WTC11 (cell line): ENCODE measurements around the gene ZNF683. TPM values are rescaled to one million over a fixed set of nuclear protein-coding genes. Genes with fewer than 3 reads are reported as not detected.

ENCODE experiments used
- ELF4 ChIP-seq: sonication (generic); formaldehyde crosslinking; IDR thresholded peaks from 2 replicates; pipeline ENCODE4 v1.8.1; 2022; ENCODE audit warnings: low read depth, mild to moderate bottlenecking, moderate library complexity, missing genetic modification reagents
- FOXP1 ChIP-seq: sonication (generic); formaldehyde crosslinking; IDR thresholded peaks from 2 replicates; pipeline ENCODE4 v1.8.0; 2022; ENCODE audit warnings: missing genetic modification reagents, mild to moderate bottlenecking, moderate library complexity, borderline replicate concordance
- GTF2I ChIP-seq: fragments of 250-450 bp; sonication (Bioruptor Pico); conservative IDR thresholded peaks from 2 replicates; pipeline ENCODE4 v1.4.0; 2021; ENCODE audit warnings: mild to moderate bottlenecking
- NFE2L1 ChIP-seq: sonication (generic); formaldehyde crosslinking; IDR thresholded peaks from 2 replicates; pipeline ENCODE4 v1.8.1; 2023; ENCODE audit warnings: missing genetic modification reagents
- NR3C1 ChIP-seq: sonication (generic); formaldehyde crosslinking; conservative IDR thresholded peaks from 2 replicates; pipeline ENCODE4 v1.8.1; 2023; ENCODE audit warnings: low read depth, mild to moderate bottlenecking, missing genetic modification reagents
- RORB ChIP-seq: fragments of 250-450 bp; sonication (Bioruptor Pico); IDR thresholded peaks from 2 replicates; pipeline ENCODE4 v1.9.0; 2021; ENCODE audit warnings: mild to moderate bottlenecking
- ZNF121 ChIP-seq: sonication (generic); formaldehyde crosslinking; IDR thresholded peaks from 2 replicates; pipeline ENCODE4 v1.8.0; 2023; ENCODE audit warnings: missing genetic modification reagents
- ZNF138 ChIP-seq: sonication (generic); formaldehyde crosslinking; conservative IDR thresholded peaks from 2 replicates; pipeline ENCODE4 v1.8.1; 2022; ENCODE audit warnings: mild to moderate bottlenecking, moderate library complexity, missing genetic modification reagents
- ZNF263 ChIP-seq: sonication (generic); formaldehyde crosslinking; IDR thresholded peaks from 2 replicates; pipeline ENCODE4 v1.8.1; 2022; ENCODE audit warnings: low read depth, mild to moderate bottlenecking, moderate library complexity, missing genetic modification reagents
- ZNF317 ChIP-seq: sonication (generic); formaldehyde crosslinking; IDR thresholded peaks from 2 replicates; pipeline ENCODE4 v1.8.1; 2023; ENCODE audit warnings: low read depth, mild to moderate bottlenecking, moderate library complexity, missing genetic modification reagents, borderline replicate concordance
- ZNF423 ChIP-seq: fragments of 250-450 bp; sonication (Bioruptor Pico); IDR thresholded peaks from 2 replicates; pipeline ENCODE4 v2.1.2; 2022; ENCODE audit warnings: mild to moderate bottlenecking, moderate library complexity
- ZNF671 ChIP-seq: fragments of 250-450 bp; sonication (Bioruptor Pico); IDR thresholded peaks from 2 replicates; pipeline ENCODE4 v1.8.0; 2021; ENCODE audit warnings: mild to moderate bottlenecking
- total RNA-seq: library from RNA; stranded (reverse); gene quantifications from 3 replicates; pipeline ENCODE4 v1.2.3, GENCODE V29; 2021
- TF ChIP-seq, protein P1 (sequence below): sonication (generic); formaldehyde crosslinking; IDR thresholded peaks from 2 replicates; pipeline ENCODE4 v1.8.0; 2022; ENCODE audit warnings: mild to moderate bottlenecking, missing genetic modification reagents
- TF ChIP-seq, protein P2 (sequence below): fragments of 250-450 bp; sonication (Bioruptor Pico); conservative IDR thresholded peaks from 2 replicates; pipeline ENCODE4 v1.9.0; 2021; ENCODE audit warnings: mild to moderate bottlenecking
- TF ChIP-seq, protein P3 (sequence below): sonication (generic); formaldehyde crosslinking; IDR thresholded peaks from 2 replicates; pipeline ENCODE4 v1.8.1; 2022; ENCODE audit warnings: mild to moderate bottlenecking, missing genetic modification reagents, moderate library complexity, borderline replicate concordance
- TF ChIP-seq, protein P4 (sequence below): sonication (generic); formaldehyde crosslinking; IDR thresholded peaks from 2 replicates; pipeline ENCODE4 v1.8.1; 2023; ENCODE audit warnings: mild to moderate bottlenecking, missing genetic modification reagents
- TF ChIP-seq, protein P5 (sequence below): fragments of 250-450 bp; sonication (Bioruptor Pico); IDR thresholded peaks from 2 replicates; pipeline ENCODE4 v1.9.0; 2021; ENCODE audit warnings: mild to moderate bottlenecking
- TF ChIP-seq, protein P6 (sequence below): sonication (generic); formaldehyde crosslinking; IDR thresholded peaks from 2 replicates; pipeline ENCODE4 v1.8.1; 2022; ENCODE audit warnings: missing genetic modification reagents, borderline replicate concordance
- TF ChIP-seq, protein P7 (sequence below): sonication (generic); formaldehyde crosslinking; conservative IDR thresholded peaks from 2 replicates; pipeline ENCODE4 v1.8.1; 2022; ENCODE audit warnings: mild to moderate bottlenecking, missing genetic modification reagents
- TF ChIP-seq, protein P8 (sequence below): sonication (generic); formaldehyde crosslinking; IDR thresholded peaks from 2 replicates; pipeline ENCODE4 v1.8.0; 2022; ENCODE audit warnings: mild to moderate bottlenecking, missing genetic modification reagents

Gene ZNF683
- total RNA-seq, 1 experiment from 2014 or later = not detected

DNA sequence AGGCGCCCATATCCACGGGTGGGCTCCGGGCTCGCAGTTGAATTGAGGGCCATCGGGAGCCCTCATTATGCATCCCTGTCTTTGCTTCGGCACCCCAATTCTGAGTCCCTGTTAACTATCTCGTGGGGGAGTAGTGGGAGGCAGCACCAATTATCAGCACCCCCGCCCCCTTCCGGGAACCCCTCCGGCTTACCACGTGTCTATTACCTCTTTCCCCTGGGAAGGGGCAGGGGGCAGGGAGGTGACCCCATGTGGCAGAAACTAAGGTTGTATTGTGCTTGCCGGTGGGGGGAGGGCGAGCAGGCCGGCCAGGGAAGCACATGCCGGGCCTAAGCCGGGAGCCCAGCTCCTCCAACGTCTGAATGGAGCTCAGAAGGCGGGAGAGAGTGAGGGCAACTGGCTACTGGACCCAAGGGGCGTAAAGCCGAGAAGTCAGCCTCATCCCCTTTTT lies 39.1 kb upstream of the ZNF683 start (continued):
- TF ChIP-seq, protein P1, sequence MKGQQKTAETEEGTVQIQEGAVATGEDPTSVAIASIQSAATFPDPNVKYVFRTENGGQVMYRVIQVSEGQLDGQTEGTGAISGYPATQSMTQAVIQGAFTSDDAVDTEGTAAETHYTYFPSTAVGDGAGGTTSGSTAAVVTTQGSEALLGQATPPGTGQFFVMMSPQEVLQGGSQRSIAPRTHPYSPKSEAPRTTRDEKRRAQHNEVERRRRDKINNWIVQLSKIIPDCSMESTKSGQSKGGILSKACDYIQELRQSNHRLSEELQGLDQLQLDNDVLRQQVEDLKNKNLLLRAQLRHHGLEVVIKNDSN (CRISPR knock-in tag) = peak; percentile 73
- TF ChIP-seq NFE2L1 (CRISPR knock-in tag) = no peak
- TF ChIP-seq GTF2I (CRISPR knock-in tag) = no peak
- no peak for TF ChIP-seq ZNF423
- TF ChIP-seq ZNF138 (CRISPR knock-in tag) = no peak
- TF ChIP-seq, protein P2, sequence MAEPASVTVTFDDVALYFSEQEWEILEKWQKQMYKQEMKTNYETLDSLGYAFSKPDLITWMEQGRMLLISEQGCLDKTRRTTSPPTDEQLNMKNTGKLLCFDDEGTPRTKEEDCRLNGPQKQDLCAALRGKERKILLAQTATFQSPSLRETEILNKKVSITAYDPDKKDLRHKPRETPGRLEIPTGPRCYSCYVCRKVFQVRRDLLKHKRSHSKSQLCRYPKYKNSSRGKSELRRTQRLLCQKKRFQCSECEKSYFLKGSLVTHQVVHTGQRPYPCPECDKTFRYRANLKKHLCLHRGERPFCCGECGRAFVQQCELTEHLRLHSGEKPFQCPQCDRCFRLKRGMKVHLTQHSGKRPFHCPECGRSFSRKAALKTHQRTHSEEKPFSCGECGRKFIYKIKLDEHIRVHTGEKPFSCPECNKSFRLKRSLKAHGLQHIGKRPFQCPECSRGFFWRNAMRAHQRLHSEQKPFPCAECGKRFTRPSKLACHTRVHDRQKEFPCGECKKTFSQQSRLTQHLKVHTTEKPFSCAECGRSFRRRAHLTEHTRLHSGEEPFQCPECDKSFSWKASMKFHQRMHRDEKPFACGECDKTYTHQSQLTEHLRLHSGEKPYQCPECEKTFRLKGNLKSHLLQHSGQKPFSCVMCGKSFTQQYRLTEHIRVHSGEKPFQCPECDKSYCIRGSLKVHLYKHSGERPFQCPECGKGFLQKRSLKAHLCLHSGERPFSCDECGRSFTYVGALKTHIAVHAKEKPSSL (CRISPR knock-in tag) = 0 out of 2 replicates have a peak, but pooled peaks have one; percentile 40
- no peak for TF ChIP-seq NR3C1 (CRISPR knock-in tag)
- TF ChIP-seq, protein P3, sequence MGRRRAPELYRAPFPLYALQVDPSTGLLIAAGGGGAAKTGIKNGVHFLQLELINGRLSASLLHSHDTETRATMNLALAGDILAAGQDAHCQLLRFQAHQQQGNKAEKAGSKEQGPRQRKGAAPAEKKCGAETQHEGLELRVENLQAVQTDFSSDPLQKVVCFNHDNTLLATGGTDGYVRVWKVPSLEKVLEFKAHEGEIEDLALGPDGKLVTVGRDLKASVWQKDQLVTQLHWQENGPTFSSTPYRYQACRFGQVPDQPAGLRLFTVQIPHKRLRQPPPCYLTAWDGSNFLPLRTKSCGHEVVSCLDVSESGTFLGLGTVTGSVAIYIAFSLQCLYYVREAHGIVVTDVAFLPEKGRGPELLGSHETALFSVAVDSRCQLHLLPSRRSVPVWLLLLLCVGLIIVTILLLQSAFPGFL (CRISPR knock-in tag) = no peak
- TF ChIP-seq, protein P4, sequence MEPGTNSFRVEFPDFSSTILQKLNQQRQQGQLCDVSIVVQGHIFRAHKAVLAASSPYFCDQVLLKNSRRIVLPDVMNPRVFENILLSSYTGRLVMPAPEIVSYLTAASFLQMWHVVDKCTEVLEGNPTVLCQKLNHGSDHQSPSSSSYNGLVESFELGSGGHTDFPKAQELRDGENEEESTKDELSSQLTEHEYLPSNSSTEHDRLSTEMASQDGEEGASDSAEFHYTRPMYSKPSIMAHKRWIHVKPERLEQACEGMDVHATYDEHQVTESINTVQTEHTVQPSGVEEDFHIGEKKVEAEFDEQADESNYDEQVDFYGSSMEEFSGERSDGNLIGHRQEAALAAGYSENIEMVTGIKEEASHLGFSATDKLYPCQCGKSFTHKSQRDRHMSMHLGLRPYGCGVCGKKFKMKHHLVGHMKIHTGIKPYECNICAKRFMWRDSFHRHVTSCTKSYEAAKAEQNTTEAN (CRISPR knock-in tag) = 0 out of 2 replicates have a peak, but pooled peaks have one; percentile 58
- TF ChIP-seq FOXP1 (CRISPR knock-in tag) = no peak
- no peak for TF ChIP-seq RORB (CRISPR knock-in tag)
- TF ChIP-seq ZNF263 (CRISPR knock-in tag) = no peak
- TF ChIP-seq, protein P5, sequence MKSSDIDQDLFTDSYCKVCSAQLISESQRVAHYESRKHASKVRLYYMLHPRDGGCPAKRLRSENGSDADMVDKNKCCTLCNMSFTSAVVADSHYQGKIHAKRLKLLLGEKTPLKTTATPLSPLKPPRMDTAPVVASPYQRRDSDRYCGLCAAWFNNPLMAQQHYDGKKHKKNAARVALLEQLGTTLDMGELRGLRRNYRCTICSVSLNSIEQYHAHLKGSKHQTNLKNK = no peak
- TF ChIP-seq, protein P6, sequence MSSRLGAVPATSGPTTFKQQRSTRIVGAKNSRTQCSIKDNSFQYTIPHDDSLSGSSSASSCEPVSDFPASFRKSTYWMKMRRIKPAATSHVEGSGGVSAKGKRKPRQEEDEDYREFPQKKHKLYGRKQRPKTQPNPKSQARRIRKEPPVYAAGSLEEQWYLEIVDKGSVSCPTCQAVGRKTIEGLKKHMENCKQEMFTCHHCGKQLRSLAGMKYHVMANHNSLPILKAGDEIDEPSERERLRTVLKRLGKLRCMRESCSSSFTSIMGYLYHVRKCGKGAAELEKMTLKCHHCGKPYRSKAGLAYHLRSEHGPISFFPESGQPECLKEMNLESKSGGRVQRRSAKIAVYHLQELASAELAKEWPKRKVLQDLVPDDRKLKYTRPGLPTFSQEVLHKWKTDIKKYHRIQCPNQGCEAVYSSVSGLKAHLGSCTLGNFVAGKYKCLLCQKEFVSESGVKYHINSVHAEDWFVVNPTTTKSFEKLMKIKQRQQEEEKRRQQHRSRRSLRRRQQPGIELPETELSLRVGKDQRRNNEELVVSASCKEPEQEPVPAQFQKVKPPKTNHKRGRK (CRISPR knock-in tag) = no peak
- TF ChIP-seq ELF4 = no peak
- no peak for TF ChIP-seq ZNF671 (CRISPR knock-in tag)
- TF ChIP-seq, protein P7, sequence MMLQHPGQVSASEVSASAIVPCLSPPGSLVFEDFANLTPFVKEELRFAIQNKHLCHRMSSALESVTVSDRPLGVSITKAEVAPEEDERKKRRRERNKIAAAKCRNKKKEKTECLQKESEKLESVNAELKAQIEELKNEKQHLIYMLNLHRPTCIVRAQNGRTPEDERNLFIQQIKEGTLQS (CRISPR knock-in tag) = no peak
- no peak for TF ChIP-seq ZNF317 (CRISPR knock-in tag)
- TF ChIP-seq, protein P8, sequence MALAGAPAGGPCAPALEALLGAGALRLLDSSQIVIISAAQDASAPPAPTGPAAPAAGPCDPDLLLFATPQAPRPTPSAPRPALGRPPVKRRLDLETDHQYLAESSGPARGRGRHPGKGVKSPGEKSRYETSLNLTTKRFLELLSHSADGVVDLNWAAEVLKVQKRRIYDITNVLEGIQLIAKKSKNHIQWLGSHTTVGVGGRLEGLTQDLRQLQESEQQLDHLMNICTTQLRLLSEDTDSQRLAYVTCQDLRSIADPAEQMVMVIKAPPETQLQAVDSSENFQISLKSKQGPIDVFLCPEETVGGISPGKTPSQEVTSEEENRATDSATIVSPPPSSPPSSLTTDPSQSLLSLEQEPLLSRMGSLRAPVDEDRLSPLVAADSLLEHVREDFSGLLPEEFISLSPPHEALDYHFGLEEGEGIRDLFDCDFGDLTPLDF (CRISPR knock-in tag) = no peak
- no peak for TF ChIP-seq ZNF121 (CRISPR knock-in tag)
